Trophoblast cell (in vitro differentiated cells and primary cell): ENCODE measurements around the gene CDC42SE2.
"Not testable (repeated sequence)": the region's sequence is repeated elsewhere in the genome, so short reads cannot be mapped to it uniquely, and the experiment has no call there.

Source experiments
- DNase-seq, 2 donors: peaks; one replicate each; pipeline ENCODE4 v3.0.0-alpha.2; 2016
- H2AFZ ChIP-seq: 2 replicates; pipeline ENCODE4 v1.6.1; 2013; ENCODE audit warnings: low read length, moderate library complexity, mild to moderate bottlenecking; ENCODE audit not compliant: insufficient read depth, poor library complexity
- H2AK5ac ChIP-seq: 2 replicates; pipeline ENCODE4 v1.6.1; 2013; ENCODE audit warnings: mild to moderate bottlenecking, low read length
- H2BK120ac ChIP-seq: 2 replicates; pipeline ENCODE4 v1.6.1; 2013; ENCODE audit warnings: low read length, mild to moderate bottlenecking, moderate library complexity; ENCODE audit not compliant: insufficient read depth, poor library complexity
- H2BK12ac ChIP-seq: 2 replicates; pipeline ENCODE4 v1.6.1; 2013; ENCODE audit warnings: mild to moderate bottlenecking, low read length, moderate library complexity
- H2BK5ac ChIP-seq: 2 replicates; pipeline ENCODE4 v1.6.1; 2013; ENCODE audit warnings: low read length, low read depth, moderate library complexity, mild to moderate bottlenecking; ENCODE audit not compliant: poor library complexity
- H3K14ac ChIP-seq: 2 replicates; pipeline ENCODE4 v1.6.1; 2013; ENCODE audit warnings: mild to moderate bottlenecking, low read length
- H3K18ac ChIP-seq: 2 replicates; pipeline ENCODE4 v1.6.1; 2013; ENCODE audit warnings: mild to moderate bottlenecking, low read length
- H3K23ac ChIP-seq: 2 replicates; pipeline ENCODE4 v1.6.1; 2013; ENCODE audit warnings: low read length
- H3K27ac ChIP-seq: 2 replicates; pipeline ENCODE4 v1.5.1; 2013; ENCODE audit warnings: low read depth, mild to moderate bottlenecking, inconsistent platforms, low read length, moderate library complexity
- H3K27me3 ChIP-seq: 2 replicates; pipeline ENCODE4 v1.6.1; 2013; ENCODE audit warnings: inconsistent platforms, mild to moderate bottlenecking, low read length, moderate library complexity; ENCODE audit not compliant: insufficient read depth
- H3K36me3 ChIP-seq, 2 experiments: 1 replicate in 1 of 2; 2 replicates in 1 of 2; pipeline ENCODE4 v1.6.1; 2013; ENCODE audit warnings: low read length in 2 of 2, mild to moderate bottlenecking in 2 of 2, moderate library complexity in 1 of 2; ENCODE audit not compliant: insufficient read depth in 2 of 2, control insufficient read depth in 1 of 2
- H3K4ac ChIP-seq: 2 replicates; pipeline ENCODE4 v1.6.1; 2013; ENCODE audit warnings: low read depth, mild to moderate bottlenecking, low read length, moderate library complexity
- H3K4me1 ChIP-seq, 2 experiments: 1 replicate in 1 of 2; 2 replicates in 1 of 2; pipeline ENCODE4 v1.6.1; 2013; ENCODE audit warnings: low read length in 2 of 2, mild to moderate bottlenecking in 2 of 2, moderate library complexity in 1 of 2; ENCODE audit not compliant: insufficient read depth in 2 of 2, control insufficient read depth in 1 of 2
- H3K4me2 ChIP-seq: 2 replicates; pipeline ENCODE4 v1.6.1; 2013; ENCODE audit warnings: inconsistent platforms, mild to moderate bottlenecking, low read length, moderate library complexity
- H3K4me3 ChIP-seq: 2 replicates; pipeline ENCODE4 v1.5.1; 2013; ENCODE audit warnings: mild to moderate bottlenecking, low read depth, low read length, inconsistent platforms
- H3K79me1 ChIP-seq: one replicate; pipeline ENCODE4 v1.6.1; 2013; ENCODE audit warnings: low read length
- H3K79me2 ChIP-seq: 2 replicates; pipeline ENCODE4 v1.6.1; 2013; ENCODE audit warnings: low read length, mild to moderate bottlenecking; ENCODE audit not compliant: control insufficient read depth, insufficient read depth, poor library complexity
- H3K9ac ChIP-seq: 2 replicates; pipeline ENCODE4 v1.6.1; 2013; ENCODE audit warnings: mild to moderate bottlenecking, low read length
- H3K9me3 ChIP-seq: 2 replicates; pipeline ENCODE4 v1.6.1; 2013; ENCODE audit warnings: low read depth, mild to moderate bottlenecking, control low read depth, inconsistent platforms, low read length; ENCODE audit not compliant: insufficient read depth
- H4K12ac ChIP-seq: 2 replicates; pipeline ENCODE4 v1.6.1; 2013; ENCODE audit warnings: low read depth, mild to moderate bottlenecking, low read length, moderate library complexity
- H4K8ac ChIP-seq: 2 replicates; pipeline ENCODE4 v1.6.1; 2013; ENCODE audit warnings: low read depth, mild to moderate bottlenecking, low read length, moderate library complexity
- H4K91ac ChIP-seq: one replicate; pipeline ENCODE4 v1.6.1; 2013; ENCODE audit warnings: low read depth, mild to moderate bottlenecking, low read length, moderate library complexity
- WGBS: extraction: QIAGEN DNeasy Blood & Tissue Kit; methylation state at CpG from one replicate; pipeline ENCODE4 v1.1.7; 2013; ENCODE audit warnings: missing lambda C conversion rate; ENCODE audit not compliant: insufficient read length, insufficient coverage; ENCODE audit errors: extremely low coverage; 5-methylcytosine and 5-hydroxymethylcytosine counted together

Gene CDC42SE2

DNA sequence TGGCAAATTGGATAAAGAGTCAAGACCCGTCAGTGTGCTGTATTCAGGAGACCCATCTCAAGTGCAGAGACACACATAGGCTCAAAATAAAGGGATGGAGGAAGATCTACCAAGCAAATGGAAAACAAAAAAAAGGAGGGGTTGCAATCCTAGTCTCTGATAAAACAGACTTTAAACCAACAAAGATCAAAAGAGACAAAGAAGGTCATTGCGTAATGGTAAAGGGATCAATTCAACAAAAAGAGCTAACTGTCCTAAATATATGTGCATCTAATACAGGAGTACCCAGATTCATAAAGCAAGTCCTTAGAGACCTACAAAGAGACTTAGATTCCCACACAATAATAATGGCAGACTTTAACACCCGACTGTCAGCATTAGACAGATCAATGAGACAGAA is 82.4 kb downstream of the CDC42SE2 start:
- H3K27ac ChIP-seq, H4K91ac ChIP-seq, H3K23ac ChIP-seq, H3K4me3 ChIP-seq, H3K4me1 ChIP-seq, H3K79me1 ChIP-seq, H2AFZ ChIP-seq, H3K9ac ChIP-seq, H3K36me3 ChIP-seq, H3K4ac ChIP-seq, H3K79me2 ChIP-seq, H3K4me2 ChIP-seq, H3K27me3 ChIP-seq, H2BK12ac ChIP-seq, H3K14ac ChIP-seq, H4K12ac ChIP-seq, H2BK5ac ChIP-seq, H3K18ac ChIP-seq, H2BK120ac ChIP-seq, H4K8ac ChIP-seq, H2AK5ac ChIP-seq, DNase-seq, H3K9me3 ChIP-seq: not testable (repeated sequence)
- no CpG with 5 or more reads among the region's 3 CpGs for WGBS

- Histone ChIP-seq H3K27ac (no peak overlapping the region), H3K4me2 (no peak overlapping the region), H3K4ac (no peak overlapping the region), H2AFZ (no peak overlapping the region), H4K8ac (no peak overlapping the region), H3K9me3 (no peaks in the 10 kb centered on the region), H3K79me2 (no peaks in the 10 kb centered on the region), H3K27me3 (no peaks in the 10 kb centered on the region), H2AK5ac (no peak overlapping the region), H3K4me3 (no peak overlapping the region), H3K23ac (no peak overlapping the region), H3K4me1 (no peaks in the 10 kb centered on the region), H3K9ac (no peak overlapping the region), H3K79me1 (no peaks in the 10 kb centered on the region), H2BK5ac (no peak overlapping the region), H2BK120ac (no peak overlapping the region), H2BK12ac (no peak overlapping the region), H4K12ac (no peak overlapping the region), H4K91ac (no peak overlapping the region), H3K14ac (no peak overlapping the region), H3K36me3 (no peaks in the 10 kb centered on the region), H3K18ac (no peak overlapping the region)
- no peak for DNase-seq
- WGBS: no CpG with 5 or more reads among the region's 3 CpGs
Observed at GRCh38 chr5:131353991-131354390, 90.1 kb downstream of the CDC42SE2 start.

GRCh38 chr5:131355971-131356528 is 92.2 kb downstream of the CDC42SE2 start:
- no peak overlapping the region for H3K4ac ChIP-seq

GRCh38 chr5:131356619-131357018 is 92.8 kb downstream of the CDC42SE2 start:
- no peak overlapping the region for H2BK120ac ChIP-seq
- H3K4me2 ChIP-seq: no peak overlapping the region
- no peak overlapping the region for H3K23ac ChIP-seq
- H2AK5ac ChIP-seq: no peak overlapping the region
- no peaks in the 10 kb centered on the region for H3K27me3 ChIP-seq
- peaks cover 0 to 2% of the 10 kb centered on the region in 2 experiments for H3K36me3 ChIP-seq
- H4K8ac ChIP-seq: no peak overlapping the region
- H4K91ac ChIP-seq: no peak overlapping the region
- H3K14ac ChIP-seq: no peak overlapping the region
- WGBS: no CpG with 5 or more reads among the region's 1 CpG
- H2AFZ ChIP-seq: no peak overlapping the region
- H2BK12ac ChIP-seq: no peak overlapping the region
- H3K18ac ChIP-seq: no peak overlapping the region
- no peak overlapping the region for H3K9ac ChIP-seq
- no peak overlapping the region for H3K4ac ChIP-seq
- no peaks in the 10 kb centered on the region for H3K79me2 ChIP-seq
- no peak overlapping the region for H4K12ac ChIP-seq
- no peak for DNase-seq
- no peaks in the 10 kb centered on the region for H3K4me1 ChIP-seq
- H3K27ac ChIP-seq: no peak overlapping the region
- no peak overlapping the region for H2BK5ac ChIP-seq
- no peaks in the 10 kb centered on the region for H3K9me3 ChIP-seq
- H3K79me1 ChIP-seq: no peaks in the 10 kb centered on the region
- no peak overlapping the region for H3K4me3 ChIP-seq

More at GRCh38 chr5:131355971-131356528, 92.2 kb downstream of the CDC42SE2 start:
- no peak overlapping the region for H4K8ac ChIP-seq
- H2BK5ac ChIP-seq: no peak overlapping the region
- H2AK5ac ChIP-seq: no peak overlapping the region
- H3K9me3 ChIP-seq: no peaks in the 10 kb centered on the region
- H3K18ac ChIP-seq: no peak overlapping the region
- WGBS: no CpG with 5 or more reads among the region's 1 CpG
- no peak overlapping the region for H4K91ac ChIP-seq
- H3K4me1 ChIP-seq: no peaks in the 10 kb centered on the region
- H3K9ac ChIP-seq: no peak overlapping the region
- no peak overlapping the region for H4K12ac ChIP-seq
- no peak overlapping the region for H3K4me3 ChIP-seq
- no peak for DNase-seq
- no peak overlapping the region for H3K4me2 ChIP-seq
- H2BK120ac ChIP-seq: no peak overlapping the region
- no peak overlapping the region for H2BK12ac ChIP-seq
- peaks cover 0 to 2% of the 10 kb centered on the region in 2 experiments for H3K36me3 ChIP-seq
- no peak overlapping the region for H3K27ac ChIP-seq
- no peaks in the 10 kb centered on the region for H3K79me2 ChIP-seq
- H2AFZ ChIP-seq: no peak overlapping the region
- H3K23ac ChIP-seq: no peak overlapping the region
- no peak overlapping the region for H3K14ac ChIP-seq
- H3K79me1 ChIP-seq: no peaks in the 10 kb centered on the region
- H3K27me3 ChIP-seq: no peaks in the 10 kb centered on the region
